Calu3 (cell line): ENCODE data around the gene EQTN. TPM values are rescaled to one million over a fixed set of nuclear protein-coding genes. Genes with fewer than 3 reads are reported as not detected.

Source experiments
- BruUV-seq: library from RNA; stranded (reverse); fragments of 400-500 nt; replicated peaks from 2 replicates; lab custom pipeline; 2021; lab: Mats Ljungman, UMichigan
- CTCF ChIA-PET: fragments of 300-600 bp; sonication (Branson Sonifier 250); formaldehyde crosslinking; loops from one replicate; lab custom pipeline; 2022; ENCODE audit warnings: antibody characterized with exemption; lab: Charles Lee
- DNase-seq: peaks from one replicate; pipeline ENCODE4 v3.0.0; 2022
- H3K27ac Mint-ChIP-seq: one replicate; pipeline ENCODE4 v1.8.0; 2022; ENCODE audit warnings: mixed read lengths; ENCODE audit not compliant: unreplicated experiment
- H3K27me3 Mint-ChIP-seq: one replicate; pipeline ENCODE4 v1.8.0; 2022; ENCODE audit warnings: mixed read lengths; ENCODE audit not compliant: unreplicated experiment
- H3K36me3 Mint-ChIP-seq: one replicate; pipeline ENCODE4 v1.8.0; 2022; ENCODE audit warnings: mild to moderate bottlenecking, moderate library complexity, mixed read lengths; ENCODE audit not compliant: insufficient read depth, unreplicated experiment
- H3K4me1 Mint-ChIP-seq: one replicate; pipeline ENCODE4 v1.8.0; 2022; ENCODE audit warnings: mild to moderate bottlenecking, low read depth, mixed read lengths; ENCODE audit not compliant: unreplicated experiment
- H3K4me3 Mint-ChIP-seq: one replicate; pipeline ENCODE4 v1.8.0; 2022; ENCODE audit warnings: mild to moderate bottlenecking, low read depth, moderate library complexity, mixed read lengths; ENCODE audit not compliant: unreplicated experiment
- H3K9me3 Mint-ChIP-seq: one replicate; pipeline ENCODE4 v1.8.0; 2022; ENCODE audit warnings: low read depth, mixed read lengths; ENCODE audit not compliant: unreplicated experiment
- intact Hi-C: fragments of 100-400 bp; cut with micrococcal nuclease; formaldehyde crosslinking; loops from one replicate; pipeline ENCODE4 v1.10.0; 2022; ENCODE audit not compliant: unreplicated experiment
- total RNA-seq: library from RNA; stranded (reverse); gene quantifications from 2 replicates; pipeline ENCODE4 v1.2.3, GENCODE V29; 2022
- TF ChIP-seq, protein P1 (sequence below): fragments of 200-600 bp; IDR thresholded peaks from one replicate; pipeline ENCODE4 v1.8.0; 2022; ENCODE audit warnings: antibody characterized with exemption; ENCODE audit not compliant: unreplicated experiment

Gene EQTN
- total RNA-seq, 1 experiment from 2014 or later: not detected

DNA sequence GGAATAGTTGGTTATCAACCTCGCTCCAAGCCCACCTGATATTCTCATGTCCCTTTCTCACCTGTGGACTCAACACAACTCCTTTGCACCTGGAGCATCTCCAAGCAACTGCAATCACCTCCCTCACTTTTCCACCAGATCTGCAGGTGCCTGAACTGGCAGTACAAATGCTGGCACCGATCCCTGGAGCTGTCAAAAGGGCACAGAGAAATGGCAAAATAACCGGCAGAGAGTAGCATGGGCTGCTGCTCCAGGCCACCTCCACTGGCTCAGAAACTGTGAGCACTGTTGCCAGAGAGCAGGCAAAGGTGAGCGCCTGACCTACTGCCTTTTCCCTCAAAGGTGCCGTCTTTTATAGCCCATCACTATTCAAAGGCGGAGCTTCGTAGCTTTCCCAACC is 14.7 kb downstream of the EQTN start:
- CTCF ChIA-PET: no interaction called here
- intact Hi-C loops: no loop called here
- peaks cover 13% of the 10 kb centered on the region for H3K27me3 Mint-ChIP-seq
- no peaks in the 10 kb centered on the region for H3K36me3 Mint-ChIP-seq
- no peak overlapping the region for H3K4me3 Mint-ChIP-seq
- BruUV-seq: no TSS peak
- DNase-seq: no peak
- no peaks in the 10 kb centered on the region for H3K4me1 Mint-ChIP-seq
- no peaks in the 10 kb centered on the region for H3K9me3 Mint-ChIP-seq
- H3K27ac Mint-ChIP-seq: no peak overlapping the region
- TF ChIP-seq, protein P1, sequence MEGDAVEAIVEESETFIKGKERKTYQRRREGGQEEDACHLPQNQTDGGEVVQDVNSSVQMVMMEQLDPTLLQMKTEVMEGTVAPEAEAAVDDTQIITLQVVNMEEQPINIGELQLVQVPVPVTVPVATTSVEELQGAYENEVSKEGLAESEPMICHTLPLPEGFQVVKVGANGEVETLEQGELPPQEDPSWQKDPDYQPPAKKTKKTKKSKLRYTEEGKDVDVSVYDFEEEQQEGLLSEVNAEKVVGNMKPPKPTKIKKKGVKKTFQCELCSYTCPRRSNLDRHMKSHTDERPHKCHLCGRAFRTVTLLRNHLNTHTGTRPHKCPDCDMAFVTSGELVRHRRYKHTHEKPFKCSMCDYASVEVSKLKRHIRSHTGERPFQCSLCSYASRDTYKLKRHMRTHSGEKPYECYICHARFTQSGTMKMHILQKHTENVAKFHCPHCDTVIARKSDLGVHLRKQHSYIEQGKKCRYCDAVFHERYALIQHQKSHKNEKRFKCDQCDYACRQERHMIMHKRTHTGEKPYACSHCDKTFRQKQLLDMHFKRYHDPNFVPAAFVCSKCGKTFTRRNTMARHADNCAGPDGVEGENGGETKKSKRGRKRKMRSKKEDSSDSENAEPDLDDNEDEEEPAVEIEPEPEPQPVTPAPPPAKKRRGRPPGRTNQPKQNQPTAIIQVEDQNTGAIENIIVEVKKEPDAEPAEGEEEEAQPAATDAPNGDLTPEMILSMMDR: no peak

DNA sequence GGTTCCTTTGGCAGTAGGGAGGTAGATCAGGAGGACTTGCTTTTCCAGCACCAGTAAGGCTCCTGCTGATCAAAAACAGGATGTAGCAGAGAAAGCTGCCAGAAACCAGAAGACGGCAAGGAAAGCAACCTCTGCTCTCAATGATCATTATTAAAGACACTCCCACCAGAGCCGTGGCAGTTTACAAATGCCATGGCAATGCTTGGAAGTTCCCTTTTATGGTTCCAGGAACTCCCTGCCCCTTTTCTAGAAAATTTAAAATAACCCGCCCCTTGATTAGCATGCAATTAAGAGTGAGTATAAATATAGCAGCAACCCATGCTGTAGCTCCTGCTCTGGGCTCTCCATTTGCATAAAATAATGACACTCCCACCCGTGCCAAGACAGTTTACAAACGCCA is 16.1 kb downstream of the EQTN start:
- Mint-ChIP-seq H3K36me3 (no peaks in the 10 kb centered on the region), H3K27me3 (peaks cover 13% of the 10 kb centered on the region), H3K27ac (no peak overlapping the region), H3K4me1 (no peaks in the 10 kb centered on the region), H3K4me3 (no peak overlapping the region), H3K9me3 (no peaks in the 10 kb centered on the region)
- TF ChIP-seq, protein P1: no peak
- no peak for DNase-seq
- BruUV-seq: no TSS peak
- intact Hi-C loops: no loop called here
- CTCF ChIA-PET: no interaction called here

DNA sequence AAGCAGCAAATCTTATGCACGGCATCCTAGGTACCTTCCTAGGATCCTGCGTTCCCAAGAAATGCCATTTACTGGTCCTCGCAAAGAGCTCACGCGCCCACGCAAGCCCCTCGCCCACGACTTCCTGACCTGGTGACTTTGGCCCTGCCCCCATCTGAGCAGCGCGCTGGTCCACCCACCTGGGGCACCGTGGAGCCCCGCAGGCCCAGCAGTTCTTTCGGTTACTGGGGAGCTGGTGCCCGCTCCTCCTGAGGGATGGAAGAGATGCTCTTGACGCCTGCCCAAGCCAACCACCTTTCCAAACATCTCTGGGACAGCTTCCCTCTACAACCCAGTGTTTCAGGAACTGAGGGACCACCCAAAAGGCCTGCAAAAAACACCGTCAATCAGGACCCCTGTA is 16.7 kb downstream of the EQTN start:
- intact Hi-C loops: no loop called here
- BruUV-seq: no TSS peak
- H3K36me3 Mint-ChIP-seq: no peaks in the 10 kb centered on the region
- H3K9me3 Mint-ChIP-seq: no peaks in the 10 kb centered on the region
- CTCF ChIA-PET: no interaction called here
- H3K27ac Mint-ChIP-seq: no peak overlapping the region
- H3K27me3 Mint-ChIP-seq: peaks cover 13% of the 10 kb centered on the region
- no peak overlapping the region for H3K4me3 Mint-ChIP-seq
- no peaks in the 10 kb centered on the region for H3K4me1 Mint-ChIP-seq
- no peak for DNase-seq
- TF ChIP-seq, protein P1: no peak

DNA sequence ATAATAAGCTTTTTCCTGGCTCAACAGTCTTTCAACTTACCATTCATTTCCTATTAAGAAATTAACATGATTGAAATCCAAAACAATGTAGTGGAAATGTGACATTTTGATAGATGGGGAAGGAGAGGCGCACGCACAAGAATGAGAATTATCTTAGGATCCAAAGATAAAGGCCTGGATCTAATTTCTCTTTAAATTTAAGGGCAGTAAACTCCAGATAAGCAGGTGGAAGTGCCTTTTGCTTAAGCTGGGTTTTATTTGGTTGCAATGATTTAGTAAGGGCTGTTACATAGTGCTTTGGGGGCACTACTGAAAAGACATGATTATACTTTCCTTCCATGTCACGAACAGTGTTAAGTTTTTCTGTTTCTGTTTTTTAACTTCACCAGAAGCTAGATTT is 17.3 kb downstream of the EQTN start:
- intact Hi-C loops: loop anchor here (5.0 to 10.0 kb wide), 2 partner anchors 265 to 332 kb away; partner anchors contain the start of gene PLAA
- no peaks in the 10 kb centered on the region for H3K36me3 Mint-ChIP-seq
- CTCF ChIA-PET: no interaction called here
- no peak overlapping the region for H3K27ac Mint-ChIP-seq
- TF ChIP-seq, protein P1: no peak
- no peak for DNase-seq
- no peaks in the 10 kb centered on the region for H3K9me3 Mint-ChIP-seq
- no peak overlapping the region for H3K4me3 Mint-ChIP-seq
- peaks cover 13% of the 10 kb centered on the region for H3K27me3 Mint-ChIP-seq
- BruUV-seq: no TSS peak
- H3K4me1 Mint-ChIP-seq: no peaks in the 10 kb centered on the region
